Neural cell (in vitro differentiated cells): ENCODE measurements around the gene TRABD2B. TPM values are rescaled to one million over a fixed set of nuclear protein-coding genes. Genes with fewer than 3 reads are reported as not detected.

Experiments used
- H2AFZ ChIP-seq: fragments of 200-600, 300-800 bp; sonication (generic), shearing (Covaris generic); 2 replicates; pipeline ENCODE4 v1.6.0; 2014; ENCODE audit warnings: low read depth, mild to moderate bottlenecking, antibody characterized with exemption, low read length, moderate library complexity
- H3F3A ChIP-seq: fragments of 200-600 bp; shearing (Covaris generic); 2 replicates; pipeline ENCODE4 v1.6.1; 2016; ENCODE audit warnings: mild to moderate bottlenecking, moderate library complexity, mixed read lengths, antibody characterized with exemption, low read length; ENCODE audit not compliant: insufficient read depth, poor library complexity, severe bottlenecking
- H3K27ac ChIP-seq: fragments of 200-600, 300-800 bp; sonication (generic), shearing (Covaris generic); 2 replicates; pipeline ENCODE4 v1.5.1; 2014; ENCODE audit warnings: mild to moderate bottlenecking, low read length, moderate library complexity
- H3K27me3 ChIP-seq: fragments of 300-800, 200-600 bp; sonication (generic), shearing (Covaris generic); 2 replicates; pipeline ENCODE4 v1.6.0; 2014; ENCODE audit warnings: mild to moderate bottlenecking, low read depth, low read length, moderate library complexity; ENCODE audit not compliant: insufficient read depth
- H3K36me3 ChIP-seq: fragments of 300-800, 200-600 bp; sonication (generic), shearing (Covaris generic); 2 replicates; pipeline ENCODE4 v1.5.1; 2014; ENCODE audit warnings: mild to moderate bottlenecking, antibody characterized with exemption, low read length, moderate library complexity; ENCODE audit not compliant: insufficient read depth
- H3K4me2 ChIP-seq: fragments of 300-800, 200-600 bp; sonication (generic), shearing (Covaris generic); 2 replicates; pipeline ENCODE4 v1.6.0; 2014; ENCODE audit warnings: mild to moderate bottlenecking, low read length
- H3K4me3 ChIP-seq: fragments of 300-800, 200-600 bp; sonication (generic), shearing (Covaris generic); 2 replicates; pipeline ENCODE4 v1.5.1; 2014; ENCODE audit warnings: mild to moderate bottlenecking, low read length, moderate library complexity
- H3K79me2 ChIP-seq: fragments of 200-600 bp; shearing (Covaris generic); replicated peaks from 2 replicates; pipeline ENCODE4 v1.6.0; 2014; ENCODE audit warnings: mild to moderate bottlenecking, low read length, moderate library complexity; ENCODE audit not compliant: insufficient read depth
- H3K9ac ChIP-seq: fragments of 300-800, 200-600 bp; sonication (generic), shearing (Covaris generic); 2 replicates; pipeline ENCODE4 v1.6.1; 2016; ENCODE audit warnings: mild to moderate bottlenecking, low read length, mixed read lengths
- H3K9me2 ChIP-seq: fragments of 200-600 bp; shearing (Covaris generic); 2 replicates; pipeline ENCODE4 v1.6.1; 2016; ENCODE audit warnings: mild to moderate bottlenecking, low read length, mixed read lengths; ENCODE audit not compliant: insufficient read depth
- H3K9me3 ChIP-seq: fragments of 200-600, 300-800 bp; sonication (generic), shearing (Covaris generic); 2 replicates; pipeline ENCODE4 v1.6.1; 2016; ENCODE audit warnings: mild to moderate bottlenecking, mixed run types, low read length, moderate library complexity, mixed read lengths
- H4K20me1 ChIP-seq: fragments of 200-600 bp; shearing (Covaris generic); 2 replicates; pipeline ENCODE4 v1.6.1; 2016; ENCODE audit warnings: mild to moderate bottlenecking, mixed run types; ENCODE audit not compliant: insufficient read depth
- CTCF ChIP-seq: fragments of 450-650 bp; IDR thresholded peaks from 2 replicates; pipeline ENCODE4 v1.5.1; 2014; ENCODE audit warnings: antibody characterized with exemption, mild to moderate bottlenecking, moderate library complexity; ENCODE audit not compliant: poor library complexity, severe bottlenecking
- EP300 ChIP-seq: fragments of 450-650 bp; conservative IDR thresholded peaks from 2 replicates; pipeline ENCODE4 v1.6.1; 2014; ENCODE audit warnings: antibody characterized with exemption, mild to moderate bottlenecking, moderate library complexity; ENCODE audit not compliant: poor library complexity, severe bottlenecking
- EZH2 ChIP-seq: fragments of 200-600, 300-800 bp; shearing (Covaris generic), sonication (generic); IDR thresholded peaks from 2 replicates; pipeline ENCODE4 v1.6.1; 2014; ENCODE audit warnings: antibody characterized with exemption, low read length, borderline replicate concordance, mild to moderate bottlenecking; ENCODE audit not compliant: insufficient read depth, poor library complexity, severe bottlenecking
- MXI1 ChIP-seq: fragments of 450-650 bp; conservative IDR thresholded peaks from 2 replicates; pipeline ENCODE4 v1.6.1; 2014; ENCODE audit warnings: antibody characterized with exemption, mild to moderate bottlenecking; ENCODE audit not compliant: poor library complexity, severe bottlenecking
- POLR2AphosphoS5 ChIP-seq: IDR thresholded peaks from 2 replicates; pipeline ENCODE4 v1.6.1; 2012
- RAD21 ChIP-seq: fragments of 450-650 bp; conservative IDR thresholded peaks from 2 replicates; pipeline ENCODE4 v1.6.1; 2014; ENCODE audit warnings: antibody characterized with exemption, mild to moderate bottlenecking, moderate library complexity
- REST ChIP-seq: IDR thresholded peaks from 2 replicates; pipeline ENCODE4 v1.6.1; 2012; ENCODE audit warnings: borderline replicate concordance
- SMC3 ChIP-seq: fragments of 450-650 bp; conservative IDR thresholded peaks from 2 replicates; pipeline ENCODE4 v1.6.1; 2014; ENCODE audit warnings: antibody characterized with exemption, mild to moderate bottlenecking, moderate library complexity; ENCODE audit not compliant: poor library complexity
- TAF1 ChIP-seq: IDR thresholded peaks from 2 replicates; pipeline ENCODE4 v1.6.1; 2012; ENCODE audit warnings: low read depth
- polyA plus RNA-seq: library from polyadenylated mRNA; depleted of rRNA; stranded (reverse); fragments of >200 nt; gene quantifications from 2 replicates; pipeline ENCODE4 v1.2.3, GENCODE V29; 2014

TRABD2B gene
- polyA plus RNA-seq, 1 donor from 2014 or later: 0.02 TPM

GRCh38 chr1:47921935-47922415, 75.2 kb downstream of the TRABD2B start:
- Histone ChIP-seq H4K20me1 (no peaks in the 10 kb centered on the region), H3F3A (no peaks in the 10 kb centered on the region), H3K4me2 (no peak overlapping the region), H3K9me3 (no peaks in the 10 kb centered on the region), H3K36me3 (no peaks in the 10 kb centered on the region), H3K27ac (no peak overlapping the region), H3K9me2 (no peaks in the 10 kb centered on the region), H3K27me3 (no peaks in the 10 kb centered on the region), H3K79me2 (no peaks in the 10 kb centered on the region), H3K4me3 (no peak overlapping the region), H3K9ac (no peak overlapping the region), H2AFZ (no peak overlapping the region)
- TF ChIP-seq CTCF (no peak), TAF1 (no peak), RAD21 (no peak), MXI1 (no peak), SMC3 (no peak), EP300 (no peak), EZH2 (no peak), REST (no peak), POLR2AphosphoS5 (no peak)

GRCh38 chr1:47919113-47919833, 77.9 kb downstream of the TRABD2B start:
- Histone ChIP-seq H3K27me3 (no peaks in the 10 kb centered on the region), H3K9me2 (no peaks in the 10 kb centered on the region), H3K9me3 (no peaks in the 10 kb centered on the region), H3F3A (no peaks in the 10 kb centered on the region), H3K79me2 (no peaks in the 10 kb centered on the region), H4K20me1 (no peaks in the 10 kb centered on the region), H3K4me3 (no peak overlapping the region), H3K9ac (no peak overlapping the region), H3K27ac (no peak overlapping the region), H3K36me3 (no peaks in the 10 kb centered on the region), H3K4me2 (no peak overlapping the region), H2AFZ (no peak overlapping the region)
- TF ChIP-seq REST (no peak), TAF1 (no peak), EP300 (no peak), MXI1 (no peak), EZH2 (no peak), SMC3 (no peak), CTCF (no peak), POLR2AphosphoS5 (no peak), RAD21 (no peak)
